ENCODE results near the gene APC2. TPM values are rescaled to one million over a fixed set of nuclear protein-coding genes. Genes with fewer than 3 reads are reported as not detected.

The APC2 gene
- total RNA-seq, 1 experiment from 2014 or later, result 1.6 TPM

- POLR2A ChIA-PET (ENCODE audit: unreplicated experiment), result no interaction called here
- H3K27ac ChIP-seq, result peak overlapping the region; percentile 51
- peak; percentile 83 to 98 for DNase-seq
- CTCF ChIA-PET, result no interaction called here
- peaks cover 22% of the 10 kb centered on the region for H3K4me1 ChIP-seq (replicated peaks; ENCODE audit: insufficient read depth)
- no peaks in the 10 kb centered on the region for H3K9me2 ChIP-seq (ENCODE audit: insufficient read depth)
- no peaks in the 10 kb centered on the region for H3K27me3 ChIP-seq (ENCODE audit: insufficient read depth, low read depth)
- peak overlapping the region; percentile 76 for H2AFZ ChIP-seq
- peaks cover 42% of the 10 kb centered on the region for H3K79me2 ChIP-seq (ENCODE audit: low read depth)
- H4K20me1 ChIP-seq (ENCODE audit: insufficient read depth), result peaks cover 33% of the 10 kb centered on the region
- H3F3A ChIP-seq (ENCODE audit: insufficient read depth, low read depth), result peaks cover 14% of the 10 kb centered on the region
- H3K36me3 ChIP-seq (ENCODE audit: low read depth), result no peaks in the 10 kb centered on the region
- BruUV-seq (replicated peaks), result TSS peak; percentile 59
- H3K4me3 ChIP-seq, result peak overlapping the region; percentile 68
- TF ChIP-seq EZH2 (IDR thresholded peaks at IDR 0.05; ENCODE audit: low read depth) (no peak), CTCF (conservative IDR thresholded peaks at IDR 0.05) (peak; percentile 60)
- H3K4me2 ChIP-seq, result peak overlapping the region; percentile 80
- no peaks in the 10 kb centered on the region for H3K9me3 ChIP-seq (ENCODE audit: insufficient read depth, low read depth)
- intact Hi-C loops (cut with micrococcal nuclease; ENCODE audit: unreplicated experiment), result loop anchor here (2.0 to 5.0 kb wide), 2 partner anchors 50 to 184 kb away; no protein-coding TSS in a partner anchor
Observed at GRCh38 chr19:1406774-1407527, 43.0 kb upstream of the APC2 start.

DNA sequence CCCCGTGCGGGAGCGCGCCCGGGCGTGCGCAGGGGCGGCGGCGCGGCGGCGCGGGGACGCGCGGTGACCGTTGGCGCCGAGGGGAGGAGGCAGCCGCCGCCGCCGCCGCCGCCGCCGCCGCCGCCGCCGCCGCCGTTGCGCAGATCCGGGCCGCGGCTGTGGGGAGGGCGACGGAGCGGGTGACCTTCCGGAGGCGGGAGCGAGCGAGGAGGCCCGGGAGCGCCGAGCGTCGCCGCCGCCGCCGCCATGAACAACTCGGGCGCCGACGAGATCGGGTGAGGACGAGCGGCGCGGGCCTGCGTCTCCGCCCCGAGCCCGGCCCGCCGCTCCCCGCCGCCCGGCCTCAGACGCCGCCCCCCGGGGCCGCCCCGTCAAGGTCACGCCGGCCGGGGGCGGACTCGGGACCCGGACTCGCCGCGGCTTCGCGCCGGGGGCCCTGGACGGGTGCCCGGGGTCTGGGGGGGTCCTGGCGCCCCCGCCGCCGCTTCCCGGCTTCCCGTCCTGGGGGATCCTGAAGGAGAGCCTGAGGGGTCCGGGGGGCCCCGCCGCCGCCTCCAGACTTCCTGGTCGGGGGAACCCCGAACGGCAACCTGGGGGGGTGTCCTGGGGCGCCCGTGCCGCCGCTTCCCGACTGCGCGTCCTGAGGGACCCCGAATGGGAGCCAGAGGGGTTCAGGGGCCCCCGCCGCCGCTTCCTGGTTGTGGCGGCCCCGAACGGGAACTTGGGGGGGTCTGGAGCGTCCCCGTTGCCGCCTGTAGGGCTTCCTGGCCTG is 42.2 kb upstream of the APC2 start, which contains the start of gene DAZAP1:
Gene DAZAP1, plus strand, starts transcription at position 59 of the 772 bp plus-strand sequence. Its CDS starts 188 bp downstream, at position 247.
- peak in 1 of 2 experiments; percentile 15 for DNase-seq
- Histone ChIP-seq H4K20me1 (ENCODE audit: insufficient read depth) (peaks cover 39% of the 10 kb centered on the region), H2AFZ (peak within 1 kb of the TSS; percentile 76), H3K9me2 (ENCODE audit: insufficient read depth) (no peaks in the 10 kb centered on the region), H3K4me3 (peak within 1 kb of the TSS; percentile 81), H3K36me3 (ENCODE audit: low read depth) (no peaks in the 10 kb centered on the region), H3F3A (ENCODE audit: insufficient read depth, low read depth) (peaks cover 12% of the 10 kb centered on the region), H3K27ac (peak within 1 kb of the TSS; percentile 72), H3K4me1 (replicated peaks; ENCODE audit: insufficient read depth) (peaks cover 22% of the 10 kb centered on the region), H3K9me3 (ENCODE audit: insufficient read depth, low read depth) (no peaks in the 10 kb centered on the region), H3K4me2 (peak within 1 kb of the TSS; percentile 92), H3K79me2 (ENCODE audit: low read depth) (peaks cover 49% of the 10 kb centered on the region), H3K27me3 (ENCODE audit: insufficient read depth, low read depth) (no peaks in the 10 kb centered on the region)
- ChIA-PET CTCF (no interaction called here), POLR2A (ENCODE audit: unreplicated experiment) (no interaction called here)
- intact Hi-C loops (cut with micrococcal nuclease; ENCODE audit: unreplicated experiment), result loop anchor here (1.0 to 5.0 kb wide), 3 partner anchors 31 to 183 kb away; partner anchors contain the start of gene RPS15
- BruUV-seq (replicated peaks), result no TSS peak
- TF ChIP-seq EZH2 (IDR thresholded peaks at IDR 0.05; ENCODE audit: low read depth) (no peak), CTCF (conservative IDR thresholded peaks at IDR 0.05) (no peak)

DNA sequence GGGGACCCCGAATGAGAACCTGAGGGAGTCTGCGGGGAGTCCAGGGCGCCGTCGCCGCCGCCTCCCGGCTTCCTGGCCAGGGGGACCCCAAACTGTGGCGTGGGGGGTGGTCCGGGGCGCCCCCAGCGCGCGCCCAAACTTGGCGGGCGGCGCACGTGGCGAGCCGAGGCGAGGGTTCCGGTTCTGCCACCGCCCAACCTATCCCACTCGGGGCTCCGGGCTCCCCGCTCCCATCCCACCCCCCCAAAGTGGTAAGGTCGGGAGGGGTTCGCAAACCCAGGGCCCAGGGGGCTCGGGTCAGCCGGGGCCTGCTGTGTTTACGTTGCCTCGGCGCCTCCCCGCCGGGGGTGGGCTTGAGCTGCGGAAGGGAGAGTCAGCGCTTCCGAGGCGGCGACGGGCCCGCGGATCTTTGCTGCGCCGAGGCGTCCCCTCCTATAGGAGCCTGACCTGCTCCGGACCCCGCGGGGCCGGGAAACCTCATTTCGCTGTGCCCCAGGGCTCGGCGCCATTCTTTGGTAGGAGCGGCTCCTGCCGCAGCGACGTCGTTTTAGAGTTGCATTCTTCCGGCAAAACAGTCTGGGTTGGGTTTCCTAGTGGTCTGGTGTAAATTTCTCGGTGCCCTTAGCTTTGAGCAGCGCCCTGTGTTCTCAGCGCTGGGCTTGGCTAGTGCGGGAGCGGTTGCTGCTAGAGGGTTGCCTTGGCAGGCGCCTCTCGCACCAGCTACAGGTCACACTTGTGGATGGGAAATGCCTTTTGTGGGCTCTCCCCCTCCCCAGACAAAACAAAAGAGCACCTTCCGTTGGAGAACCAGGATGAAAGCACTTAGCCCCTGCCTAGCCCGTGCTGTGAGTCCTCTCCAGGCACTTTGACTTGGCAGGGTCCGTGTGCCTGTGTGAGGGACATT is 41.4 kb upstream of the APC2 start:
- intact Hi-C loops (cut with micrococcal nuclease; ENCODE audit: unreplicated experiment), result loop anchor here (1.0 to 5.0 kb wide), 2 partner anchors 30 to 49 kb away; partner anchors contain the start of gene RPS15
- no peaks in the 10 kb centered on the region for H3K9me2 ChIP-seq (ENCODE audit: insufficient read depth)
- POLR2A ChIA-PET (ENCODE audit: unreplicated experiment), result no interaction called here
- H3K79me2 ChIP-seq (ENCODE audit: low read depth), result peaks cover 58% of the 10 kb centered on the region
- H3K27ac ChIP-seq, result peak overlapping the region; percentile 72
- TF ChIP-seq EZH2 (IDR thresholded peaks at IDR 0.05; ENCODE audit: low read depth), result no peak
- TF ChIP-seq CTCF (conservative IDR thresholded peaks at IDR 0.05), result no peak
- CTCF ChIA-PET, result no interaction called here
- no peak overlapping the region for H2AFZ ChIP-seq
- H3K27me3 ChIP-seq (ENCODE audit: insufficient read depth, low read depth), result no peaks in the 10 kb centered on the region
- peaks cover 43% of the 10 kb centered on the region for H4K20me1 ChIP-seq (ENCODE audit: insufficient read depth)
- H3K4me1 ChIP-seq (replicated peaks; ENCODE audit: insufficient read depth), result peaks cover 29% of the 10 kb centered on the region
- peak in 1 of 2 experiments; percentile 20 for DNase-seq
- H3K4me3 ChIP-seq, result peak overlapping the region; percentile 81
- H3K4me2 ChIP-seq, result peak overlapping the region; percentile 92
- H3K9me3 ChIP-seq (ENCODE audit: insufficient read depth, low read depth), result no peaks in the 10 kb centered on the region
- H3K36me3 ChIP-seq (ENCODE audit: low read depth), result no peaks in the 10 kb centered on the region
- BruUV-seq (replicated peaks), result TSS peak; percentile 54
- peaks cover 15% of the 10 kb centered on the region for H3F3A ChIP-seq (ENCODE audit: insufficient read depth, low read depth)

Data from PC-9 (cell line).